Measurements from ENCODE around the gene C7.

GRCh38 chr5:40986666-40987065 is 77.4 kb downstream of the C7 start:
- TF ChIP-seq, protein P1, sequence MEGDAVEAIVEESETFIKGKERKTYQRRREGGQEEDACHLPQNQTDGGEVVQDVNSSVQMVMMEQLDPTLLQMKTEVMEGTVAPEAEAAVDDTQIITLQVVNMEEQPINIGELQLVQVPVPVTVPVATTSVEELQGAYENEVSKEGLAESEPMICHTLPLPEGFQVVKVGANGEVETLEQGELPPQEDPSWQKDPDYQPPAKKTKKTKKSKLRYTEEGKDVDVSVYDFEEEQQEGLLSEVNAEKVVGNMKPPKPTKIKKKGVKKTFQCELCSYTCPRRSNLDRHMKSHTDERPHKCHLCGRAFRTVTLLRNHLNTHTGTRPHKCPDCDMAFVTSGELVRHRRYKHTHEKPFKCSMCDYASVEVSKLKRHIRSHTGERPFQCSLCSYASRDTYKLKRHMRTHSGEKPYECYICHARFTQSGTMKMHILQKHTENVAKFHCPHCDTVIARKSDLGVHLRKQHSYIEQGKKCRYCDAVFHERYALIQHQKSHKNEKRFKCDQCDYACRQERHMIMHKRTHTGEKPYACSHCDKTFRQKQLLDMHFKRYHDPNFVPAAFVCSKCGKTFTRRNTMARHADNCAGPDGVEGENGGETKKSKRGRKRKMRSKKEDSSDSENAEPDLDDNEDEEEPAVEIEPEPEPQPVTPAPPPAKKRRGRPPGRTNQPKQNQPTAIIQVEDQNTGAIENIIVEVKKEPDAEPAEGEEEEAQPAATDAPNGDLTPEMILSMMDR (IDR thresholded peaks at IDR 0.05): no peak
- TF ChIP-seq EP300 (IDR thresholded peaks at IDR 0.05; ENCODE audit: low read depth) (no peak), POLR2A (IDR thresholded peaks at IDR 0.05) (no peak)

Data from transverse colon (tissue), 3 donors.